NCI-H146 treated with DMSO at 0.1 percent for 48 hours (cell line): ENCODE data around the gene SPTBN5.

ENCODE experiments used
- DNase-seq: peaks from one replicate; lab custom pipeline; 2025; ENCODE audit not compliant: unreplicated experiment; lab: John Stamatoyannopoulos, UW

Gene SPTBN5

DNA sequence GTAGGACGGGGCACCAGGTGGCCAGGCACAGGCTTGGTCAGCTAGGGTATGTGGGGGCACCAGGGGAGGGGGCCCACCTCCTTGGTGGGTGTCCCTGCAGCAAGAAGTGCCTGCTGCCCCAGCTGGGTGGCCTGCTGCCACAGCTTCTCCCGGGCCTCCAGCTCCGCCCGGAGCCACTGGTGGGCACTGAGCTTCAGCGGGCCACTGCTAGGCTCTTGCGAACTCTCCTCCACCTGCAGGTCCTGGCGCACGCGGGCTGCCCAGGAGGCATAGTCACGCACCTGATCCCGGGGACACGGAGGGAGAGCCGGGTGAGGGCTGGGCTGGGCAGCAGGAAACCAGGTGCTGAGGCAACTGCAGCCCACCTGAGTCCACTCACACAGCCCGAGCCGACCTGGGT is 25.5 kb downstream of the SPTBN5 start:
- DNase-seq: no peak

DNA sequence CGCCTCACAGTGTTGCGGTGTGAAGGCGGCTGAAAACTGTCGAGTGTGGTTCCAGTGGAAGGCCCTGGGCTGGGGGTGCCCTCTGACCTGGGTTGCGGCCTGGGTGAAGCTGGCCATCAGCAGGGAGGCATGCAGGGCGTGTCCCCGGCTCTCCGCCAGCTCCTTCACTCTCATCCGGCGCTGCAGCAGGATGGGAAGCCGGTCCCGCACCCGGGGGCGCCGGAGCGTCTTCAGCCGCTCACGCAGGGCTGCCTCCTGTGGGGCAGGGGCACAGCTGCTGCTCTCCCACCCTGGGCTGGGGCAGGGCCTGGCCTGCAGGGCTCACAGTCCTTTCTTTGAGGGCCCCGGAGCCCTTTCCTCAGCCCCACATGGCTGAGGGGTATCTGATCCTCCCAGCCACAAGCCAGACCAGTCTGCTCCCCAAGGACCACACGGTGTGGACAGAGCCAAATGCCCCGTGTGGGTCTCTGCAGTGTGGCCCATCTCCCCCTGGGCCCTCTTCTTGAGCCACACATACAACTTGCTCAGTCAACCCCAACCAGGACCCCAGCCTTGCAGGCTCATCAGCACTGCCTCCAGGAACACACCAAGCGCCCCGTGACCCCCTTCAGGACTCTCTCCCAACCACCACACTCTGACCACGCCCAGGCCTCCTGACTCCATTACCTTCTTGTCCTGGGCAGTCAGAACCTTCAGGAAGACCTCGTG is 26.8 kb downstream of the SPTBN5 start:
- DNase-seq: no peak

DNA sequence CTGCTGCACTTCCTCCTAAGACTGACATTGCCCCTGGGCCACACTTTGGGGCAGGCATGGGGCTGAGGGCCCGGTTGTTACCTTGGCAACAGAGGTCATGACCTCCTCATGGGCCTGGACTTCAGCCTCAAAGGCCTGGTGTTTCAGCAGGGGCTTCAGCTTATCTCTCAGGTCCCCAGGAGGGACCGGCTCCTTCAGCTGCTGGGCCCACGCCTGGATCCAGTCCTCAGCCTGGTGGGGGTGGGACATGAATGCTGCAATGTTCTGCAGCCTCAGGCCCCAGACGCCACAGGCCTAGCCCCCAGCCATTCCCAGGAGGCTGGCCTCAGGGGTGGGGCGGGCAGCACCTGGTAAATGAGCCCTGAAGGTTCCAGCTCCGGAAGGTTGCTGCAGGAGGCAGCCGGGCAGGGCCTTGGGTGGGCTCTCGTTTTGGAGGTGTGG is 27.6 kb downstream of the SPTBN5 start:
- no peak for DNase-seq

DNA sequence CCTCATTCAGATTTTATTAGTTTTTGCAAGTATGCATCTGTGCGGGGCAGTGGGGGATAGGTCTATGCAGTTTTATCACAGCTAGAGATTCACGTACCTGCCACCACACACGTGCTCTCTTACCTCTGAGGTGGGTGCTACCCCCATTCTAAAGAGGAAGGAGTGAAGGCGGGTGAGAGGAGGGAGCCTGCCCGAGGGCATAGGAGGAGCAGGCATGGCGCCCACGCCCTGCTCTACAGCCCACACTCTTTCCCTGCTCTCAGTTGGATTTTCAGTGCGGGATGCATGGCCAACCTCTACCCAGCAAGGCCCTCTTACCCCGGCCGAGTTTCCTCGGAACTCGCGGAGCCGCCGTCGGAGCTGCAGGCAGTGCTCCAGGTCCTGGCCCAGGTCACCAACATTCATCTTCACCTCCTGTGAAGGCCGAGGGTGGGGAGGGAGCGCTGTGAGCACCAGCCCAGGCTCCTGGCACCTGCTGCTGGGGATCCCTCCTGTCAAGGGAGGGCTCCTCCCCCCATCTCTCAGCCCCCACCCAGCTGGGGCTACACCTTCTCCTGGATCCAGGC is 28.3 kb downstream of the SPTBN5 start:
- no peak for DNase-seq

DNA sequence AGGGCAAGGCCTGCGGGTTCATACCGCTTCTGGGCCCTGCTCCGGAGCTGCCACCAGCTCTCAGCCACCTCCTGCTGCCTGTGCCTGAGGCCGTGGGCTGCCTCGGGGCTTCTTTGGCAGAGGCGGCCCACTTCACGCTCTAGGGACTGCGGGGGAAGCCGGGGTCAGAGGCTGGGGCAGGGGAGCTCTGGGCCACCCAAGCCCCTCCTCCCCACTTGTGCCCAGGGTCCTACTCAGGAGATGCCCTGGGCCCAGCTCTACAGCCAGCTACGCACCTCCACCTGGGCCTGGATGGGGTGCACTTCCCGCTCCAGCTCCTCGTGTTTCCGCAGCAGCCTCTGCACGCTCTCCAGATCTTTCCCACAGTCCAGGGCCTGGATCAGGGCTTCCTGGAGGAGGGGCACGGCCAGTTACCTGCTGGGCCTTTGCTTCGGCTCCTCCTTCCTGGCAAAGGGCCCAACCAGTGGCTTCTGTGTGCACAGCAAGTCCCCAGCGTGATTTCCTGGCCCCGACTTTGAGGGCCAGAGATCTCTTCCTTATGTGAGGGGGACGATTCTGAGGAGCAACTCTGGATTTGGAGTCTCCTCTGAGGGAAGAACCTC is 31.2 kb downstream of the SPTBN5 start:
- no peak for DNase-seq

DNA sequence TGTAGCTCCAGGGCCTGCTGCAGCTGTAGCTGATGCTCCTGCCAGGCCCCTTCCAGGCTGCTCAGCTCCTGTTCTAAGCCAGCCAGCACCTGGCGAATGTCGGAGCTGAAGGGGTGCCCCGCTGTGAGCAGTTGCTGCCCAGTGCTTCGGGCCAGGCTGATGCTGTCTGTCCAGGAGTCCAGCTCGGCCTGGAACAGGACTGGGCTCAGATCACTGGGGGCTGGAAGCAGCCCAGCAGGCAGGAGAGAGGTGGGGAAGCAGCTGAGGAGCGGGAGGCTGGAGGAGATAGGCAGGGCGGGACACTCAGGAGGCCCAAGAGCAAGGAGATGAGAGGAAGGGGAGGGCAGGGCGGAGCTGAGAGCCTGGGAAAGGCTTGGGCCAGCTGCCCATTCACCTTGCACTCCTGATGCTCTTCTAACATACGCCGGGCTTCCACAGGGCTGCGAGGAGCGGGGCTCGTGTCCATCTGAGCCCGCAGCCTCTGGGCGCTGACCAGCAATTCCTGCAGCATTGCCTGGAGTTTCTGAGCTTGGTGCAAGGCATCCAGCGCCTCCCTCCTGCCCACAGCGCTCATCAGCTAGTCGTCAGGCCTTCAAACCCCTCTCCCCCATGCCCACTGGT is 32.0 kb downstream of the SPTBN5 start:
- no peak for DNase-seq

DNA sequence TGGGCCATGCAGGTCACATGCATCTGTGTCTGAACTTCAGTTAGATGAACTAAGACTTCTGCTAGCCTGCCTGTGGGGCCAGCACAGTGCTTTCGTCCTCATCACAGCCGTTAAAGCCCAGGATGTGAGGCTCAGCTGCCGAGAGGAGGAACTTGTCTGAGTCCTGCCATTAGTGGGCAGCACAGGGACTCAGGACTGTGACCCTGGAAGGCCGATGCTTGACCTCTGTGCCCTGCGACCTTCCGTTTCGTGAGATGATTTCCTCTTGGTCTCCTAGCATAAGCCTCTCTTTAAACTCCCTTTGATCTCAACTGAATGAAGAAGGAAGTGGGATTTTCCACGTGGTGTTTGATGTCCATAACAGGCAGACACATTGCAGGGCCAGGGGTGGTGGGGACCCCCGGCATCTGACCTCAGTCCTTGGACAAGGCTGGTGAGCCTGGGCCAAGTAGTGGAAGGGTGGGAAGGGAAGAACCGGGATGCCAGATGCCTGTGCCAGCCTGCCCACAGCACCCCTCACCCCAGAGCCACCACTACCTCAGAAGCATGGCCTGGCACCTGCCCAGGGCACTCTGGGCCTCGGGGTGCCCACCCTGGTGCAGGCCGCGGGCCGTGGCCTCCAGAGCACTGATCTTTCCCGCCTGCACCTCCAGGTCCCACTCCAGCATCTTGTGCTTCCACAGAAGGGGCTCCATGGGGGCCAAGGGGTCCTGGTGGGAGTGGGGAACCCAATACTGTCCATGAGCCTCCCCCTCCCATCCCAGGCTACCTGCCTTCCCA is 33.6 kb downstream of the SPTBN5 start:
- DNase-seq: no peak

DNA sequence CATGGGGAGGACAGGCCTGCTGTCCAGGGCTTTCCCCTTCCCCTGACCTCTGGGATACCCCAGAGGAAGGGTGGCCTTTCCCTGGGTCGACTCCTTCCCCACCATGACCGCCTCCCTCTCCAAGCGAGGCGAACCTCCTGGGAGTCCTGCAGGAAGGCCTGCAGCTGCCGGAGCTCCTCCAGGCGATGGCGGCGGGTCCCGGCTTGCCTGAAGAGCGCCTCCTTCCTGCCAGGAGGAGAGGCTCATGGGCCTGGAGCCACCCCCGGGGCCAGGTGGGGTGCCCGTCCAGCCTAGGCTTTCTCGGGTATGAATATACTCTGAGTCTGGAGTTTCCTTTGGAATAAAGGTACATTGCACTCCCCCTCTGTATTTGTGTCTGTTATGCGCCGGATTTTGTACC is 35.1 kb downstream of the SPTBN5 start:
- no peak for DNase-seq

DNA sequence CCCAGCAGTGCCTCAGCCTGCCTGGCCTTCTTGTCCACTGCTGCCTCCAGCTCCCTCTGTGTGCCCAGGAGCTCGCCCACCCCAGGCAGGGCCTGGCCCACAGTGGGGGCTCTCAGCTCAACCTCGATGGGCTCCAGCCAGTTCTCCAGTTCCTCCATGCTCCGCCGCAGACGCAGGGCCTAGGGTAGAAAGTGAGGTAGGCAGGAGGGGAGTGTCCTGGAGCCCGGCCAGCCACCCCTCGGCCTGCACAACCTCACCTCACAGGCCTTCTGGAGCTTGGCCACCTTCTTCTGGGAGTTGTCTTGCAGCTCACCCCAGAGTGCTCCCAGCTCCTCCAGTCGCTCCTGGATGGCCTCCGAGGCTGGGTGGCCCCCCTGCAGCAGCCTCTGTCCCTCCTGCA is 36.5 kb downstream of the SPTBN5 start:
- no peak for DNase-seq

DNA sequence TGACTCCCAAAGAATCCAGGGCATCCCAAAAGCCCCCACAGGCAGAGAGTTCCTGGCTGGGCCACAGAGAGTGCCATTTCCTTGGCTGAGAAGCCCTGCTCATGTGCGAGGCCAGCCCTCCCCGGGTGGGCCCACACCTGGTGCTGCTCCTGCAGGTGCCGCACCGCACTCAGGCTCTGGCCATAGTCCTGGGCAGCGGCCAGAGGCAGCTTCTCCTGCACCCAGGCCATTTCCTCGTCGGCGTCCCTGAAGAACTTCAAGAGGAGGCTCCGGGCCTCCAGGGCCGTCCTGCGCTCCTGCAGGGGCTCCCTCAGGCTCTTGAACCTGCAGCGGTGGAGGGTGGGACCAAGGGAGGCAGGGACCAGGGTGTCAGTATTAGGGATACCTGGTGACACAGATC is 37.1 kb downstream of the SPTBN5 start:
- no peak for DNase-seq

DNA sequence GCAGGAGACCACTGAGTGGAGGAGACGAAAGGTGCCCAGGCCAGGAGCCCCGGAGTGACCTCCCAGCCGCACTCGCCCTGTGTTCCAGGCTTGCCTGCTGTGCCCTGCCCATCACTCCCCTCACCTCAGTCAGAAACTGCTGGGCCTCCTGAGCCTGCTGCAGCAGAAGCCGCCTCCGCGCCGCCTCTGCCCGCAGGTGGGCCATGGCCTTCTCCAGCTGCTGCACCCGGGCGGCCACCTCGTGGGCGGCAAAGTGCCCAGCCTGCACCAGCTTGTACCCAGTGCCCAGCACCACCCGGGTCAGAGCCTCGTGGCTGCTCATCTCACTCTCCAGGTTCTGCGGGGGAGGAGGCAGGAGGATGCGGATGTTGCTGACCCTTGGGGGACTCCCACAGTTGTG is 37.6 kb downstream of the SPTBN5 start:
- no peak for DNase-seq

DNA sequence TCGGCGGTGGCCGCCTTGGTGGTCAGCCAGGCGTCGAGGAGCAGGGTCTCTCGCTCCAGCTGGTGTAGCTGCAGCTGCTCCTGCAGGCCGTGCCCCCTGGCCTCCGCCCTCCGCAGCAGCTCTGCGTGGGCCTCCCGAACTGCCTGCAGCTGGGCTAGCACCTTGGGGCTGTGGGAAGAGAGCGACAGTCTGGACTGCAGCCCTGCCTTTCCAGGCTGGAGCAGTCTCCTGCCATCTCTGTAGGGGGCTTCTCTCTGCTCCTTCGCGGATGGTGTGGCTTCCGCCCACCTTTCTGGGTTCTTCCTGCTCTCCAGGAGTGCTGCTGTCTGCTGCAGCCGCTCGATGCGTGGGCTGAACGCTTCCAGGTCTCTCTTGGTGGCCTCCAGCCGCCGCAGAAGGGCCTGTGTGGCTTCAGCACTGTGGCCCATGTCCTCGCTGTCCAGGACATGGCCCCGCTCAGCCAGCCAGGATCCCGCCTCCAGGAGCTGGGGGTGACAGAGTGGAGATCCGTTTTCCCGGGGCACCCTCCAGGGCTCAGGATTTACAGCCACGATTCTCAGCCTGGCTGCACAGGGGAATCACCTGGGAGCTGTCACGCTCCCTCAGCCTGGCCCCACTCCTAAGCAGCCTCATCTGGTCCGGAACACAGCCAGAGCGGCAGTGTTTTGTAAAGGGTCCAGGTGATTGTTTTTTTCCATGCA is 38.4 kb downstream of the SPTBN5 start:
- DNase-seq: no peak

DNA sequence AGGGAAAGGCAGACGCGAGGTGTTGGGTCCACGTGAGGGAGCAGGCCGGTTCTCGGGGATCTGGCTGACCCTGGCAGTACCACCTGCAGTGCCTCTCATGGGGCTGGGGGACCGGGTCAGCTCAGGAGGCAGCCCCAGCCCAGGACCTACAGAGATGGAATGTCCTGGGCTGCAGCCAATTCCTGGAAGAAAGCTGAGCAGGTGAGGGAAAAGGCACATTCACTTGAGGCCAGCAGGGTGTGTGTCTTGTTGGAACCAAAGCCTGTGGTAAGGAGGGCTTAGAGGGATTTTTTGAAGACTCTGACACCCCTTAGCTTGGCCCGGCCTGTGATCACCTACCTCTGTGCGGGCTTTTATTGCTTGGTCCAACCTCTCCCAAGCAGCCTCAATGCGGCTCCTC is 39.4 kb downstream of the SPTBN5 start:
- no peak for DNase-seq

DNA sequence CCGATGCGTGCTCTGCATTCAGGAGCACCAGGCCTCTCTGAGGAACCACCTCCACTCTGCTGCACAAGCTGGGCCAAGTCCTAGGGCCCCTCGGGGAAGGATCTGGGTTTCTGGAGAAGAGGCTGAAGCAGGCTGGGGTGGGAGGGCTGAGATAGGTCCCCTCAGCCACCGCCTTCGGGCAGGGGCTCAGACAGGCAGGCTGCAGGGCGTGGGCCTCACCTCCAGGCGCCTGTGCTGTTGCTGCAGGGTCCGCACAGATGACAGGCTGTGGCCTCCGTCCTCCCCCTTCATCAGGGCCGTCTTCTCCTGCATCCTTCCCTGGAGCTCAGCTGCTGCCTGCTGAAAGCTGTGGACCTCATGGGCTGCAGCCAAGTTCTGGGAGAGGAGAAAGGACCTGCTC is 40.0 kb downstream of the SPTBN5 start:
- no peak for DNase-seq

DNA sequence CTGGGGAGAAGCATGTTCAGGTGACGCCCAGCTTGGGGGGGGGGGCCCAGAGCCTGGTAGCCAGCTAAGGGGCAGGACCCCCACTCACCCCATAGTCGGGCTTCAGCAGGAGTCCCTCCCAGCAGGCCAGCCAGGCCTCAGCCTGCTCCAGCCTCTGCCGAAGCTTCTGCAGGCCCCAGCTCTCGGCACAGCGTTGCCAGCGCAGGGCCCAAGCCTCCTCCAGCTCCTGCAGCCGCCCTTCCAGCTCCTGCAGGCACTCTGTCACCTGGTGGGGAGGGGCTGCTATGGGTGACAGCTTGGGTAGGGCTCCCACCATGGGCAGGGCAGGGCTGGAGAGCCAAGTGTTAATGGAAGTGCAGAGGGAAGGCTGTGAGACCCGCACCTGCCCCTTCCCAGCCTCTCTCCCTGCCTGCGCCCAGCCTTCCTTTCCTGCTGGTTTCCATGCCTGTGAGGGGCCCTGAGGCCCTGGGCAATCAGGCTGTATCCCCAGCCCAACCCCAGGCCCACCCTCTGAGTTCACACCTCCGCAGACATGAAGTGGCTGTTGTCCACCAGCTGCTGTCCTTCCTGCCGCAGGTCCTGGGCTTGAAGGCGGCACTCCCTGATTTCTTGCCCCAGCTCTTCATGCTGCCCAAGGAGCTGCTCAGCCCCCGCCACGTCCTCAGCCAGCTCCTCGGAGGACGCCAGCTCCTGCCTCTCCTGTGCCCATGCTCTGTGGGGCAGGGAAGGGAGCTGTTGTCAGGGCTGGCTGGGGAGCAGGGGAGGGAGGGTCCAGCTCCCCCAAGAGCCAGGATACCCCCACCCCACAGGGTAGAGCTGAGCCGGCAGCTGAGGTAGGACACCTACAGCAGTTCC is 40.9 kb downstream of the SPTBN5 start:
- no peak for DNase-seq

DNA sequence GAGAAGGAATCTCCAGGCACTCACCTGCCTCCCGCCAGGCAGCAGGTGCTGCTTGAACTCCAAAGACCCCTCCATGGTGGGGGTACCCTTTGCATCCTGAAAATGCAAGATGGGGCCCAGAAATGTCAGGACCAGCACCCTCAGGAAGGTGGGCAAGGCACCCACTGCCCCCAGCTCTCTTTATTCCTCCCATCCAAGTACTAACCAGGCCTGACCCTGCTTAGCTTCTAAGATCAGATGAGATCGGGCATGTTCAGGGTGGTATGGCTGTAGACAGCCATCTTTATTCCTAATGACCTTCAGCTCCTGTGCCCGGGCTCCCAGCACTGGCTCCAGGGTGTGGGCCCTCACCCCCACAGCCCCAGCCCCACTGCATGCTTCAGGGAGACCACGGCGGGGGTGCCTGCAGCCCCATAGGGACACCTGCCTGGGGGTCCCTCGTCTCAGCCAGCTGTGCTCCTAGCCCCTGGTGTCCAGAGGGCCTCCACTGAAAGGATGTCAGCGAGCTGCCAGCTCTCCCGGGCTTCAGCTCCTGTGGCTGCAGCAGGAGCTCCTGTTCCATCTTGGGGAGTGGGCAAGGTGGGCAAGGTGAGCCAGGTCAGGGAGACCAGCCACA is 42.0 kb downstream of the SPTBN5 start:
- no peak for DNase-seq

DNA sequence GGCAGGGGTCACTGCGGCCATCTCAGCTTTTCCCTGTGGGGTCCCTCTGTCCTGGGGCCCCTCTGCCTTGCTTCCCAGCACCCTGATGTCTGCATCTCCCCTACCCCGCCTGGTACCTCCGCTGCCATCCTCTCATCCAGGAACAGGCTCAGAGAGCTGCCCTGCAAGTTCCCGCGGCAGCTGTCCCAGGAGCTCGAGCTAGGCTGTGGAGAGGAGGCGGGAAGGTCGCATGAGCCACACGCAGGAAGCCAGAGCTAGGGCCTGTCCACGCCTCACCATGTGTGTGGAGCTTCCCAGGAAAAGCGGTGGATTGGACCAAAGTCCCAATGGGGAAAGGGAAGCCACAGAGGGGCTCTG is 42.7 kb downstream of the SPTBN5 start:
- DNase-seq: no peak

DNA sequence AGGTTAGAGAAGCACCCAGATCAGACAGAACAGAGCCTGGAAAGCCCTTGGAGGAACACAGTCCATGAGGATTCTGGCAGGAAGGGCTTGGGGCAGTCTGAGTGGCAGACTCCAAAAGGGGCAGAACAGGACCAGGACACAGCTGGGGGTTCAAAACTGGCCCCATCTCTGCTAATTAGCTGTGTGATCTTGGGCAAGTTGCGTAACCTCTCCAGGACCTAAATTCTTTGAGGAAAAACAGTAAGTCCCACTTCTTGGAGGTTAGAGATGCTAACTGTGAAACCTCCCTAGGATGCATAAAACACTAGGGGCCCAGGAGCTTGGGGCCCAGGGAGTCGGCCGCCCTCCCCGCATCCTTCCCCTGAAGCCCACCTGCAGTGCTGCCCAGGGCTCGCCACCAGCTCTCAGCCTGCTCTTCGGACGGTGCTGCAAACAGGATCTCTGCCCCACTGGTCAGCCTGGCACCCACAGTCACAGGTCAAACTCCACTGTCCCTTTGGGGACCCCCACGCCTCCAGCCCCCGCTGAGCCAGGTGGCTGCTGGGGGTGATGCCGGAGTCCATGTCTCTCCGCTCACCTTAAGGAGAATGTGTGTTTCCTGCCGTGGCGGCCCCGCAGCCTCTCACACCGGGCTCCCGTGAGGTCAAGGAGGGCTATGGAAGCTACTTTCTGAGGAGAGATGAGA is 43.2 kb downstream of the SPTBN5 start:
- DNase-seq: no peak

DNA sequence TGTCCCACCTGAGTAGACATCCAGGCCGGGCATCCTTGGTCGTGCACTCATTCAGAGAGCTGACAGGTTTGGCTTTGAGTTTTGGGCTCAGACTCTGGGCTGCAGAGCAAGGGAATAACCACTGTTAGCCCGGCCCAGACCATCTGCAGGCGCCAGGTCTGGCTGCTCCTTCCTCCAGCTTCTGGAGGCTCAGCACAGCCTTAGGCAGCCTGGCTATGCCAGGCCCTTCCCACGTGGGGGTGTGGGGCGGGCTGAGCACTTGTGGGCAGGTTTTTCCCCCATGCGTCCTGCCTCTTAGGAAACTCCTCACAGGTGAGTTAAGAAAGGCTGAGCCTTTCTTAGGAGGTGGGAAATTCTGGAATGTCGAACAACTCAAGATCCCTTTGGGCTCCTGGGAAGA is 44.0 kb downstream of the SPTBN5 start:
- DNase-seq: no peak
